CD4-positive, alpha-beta T cell (primary cell): ENCODE measurements around the gene DMAC2. TPM values are rescaled to one million over a fixed set of nuclear protein-coding genes. Genes with fewer than 3 reads are reported as not detected.
"Not testable (repeated sequence)": the region's sequence is repeated elsewhere in the genome, so short reads cannot be mapped to it uniquely, and the experiment has no call there.

Source experiments
- ATAC-seq: fragments of 200-7000 bp; cut with Tn5 transposase; one replicate; pipeline ENCODE4 v1.10.0; 2022; ENCODE audit warnings: mild to moderate bottlenecking; ENCODE audit not compliant: poor library complexity
- CTCF ChIA-PET: fragments of 350-600 bp; sonication (Branson Sonifier 250); formaldehyde crosslinking; loops from one replicate; lab custom pipeline; 2021; ENCODE audit warnings: antibody characterized with exemption, inconsistent platforms; lab: Charles Lee
- POLR2A ChIA-PET: fragments of 350-600 bp; sonication (Branson Sonifier 250); formaldehyde crosslinking; loops from one replicate; lab custom pipeline; 2021; ENCODE audit warnings: antibody characterized with exemption, inconsistent platforms; lab: Charles Lee
- DNase-seq, 14 experiments: peaks; one replicate each; pipeline ENCODE4 v3.0.0-alpha.2; 2013 to 2020; ENCODE audit warnings: mixed read lengths in 2 of 14
- H3K27ac ChIP-seq, 2 donors: one replicate each; pipeline versions ENCODE4 v1.5.1 to v1.7.0; 2013; ENCODE audit warnings: low read length in 2 of 2, low read depth in 1 of 2, mild to moderate bottlenecking in 1 of 2
- H3K27me3 ChIP-seq, 2 experiments: 1 replicate in 1 of 2; 2 replicates in 1 of 2; pipeline versions ENCODE4 v1.6.1 to v1.7.0; 2013; ENCODE audit warnings: low read length in 2 of 2, control low read depth in 1 of 2, mild to moderate bottlenecking in 1 of 2, moderate library complexity in 1 of 2; ENCODE audit not compliant: insufficient read depth in 2 of 2, control insufficient read depth in 1 of 2
- H3K36me3 ChIP-seq: one replicate; pipeline ENCODE4 v1.6.1; 2013; ENCODE audit warnings: low read length, control low read depth; ENCODE audit not compliant: insufficient read depth
- H3K4me1 ChIP-seq: one replicate; pipeline ENCODE4 v1.6.1; 2013; ENCODE audit warnings: low read length, control low read depth; ENCODE audit not compliant: insufficient read depth
- H3K4me3 ChIP-seq: one replicate; pipeline ENCODE4 v1.5.1; 2013; ENCODE audit warnings: mild to moderate bottlenecking, low read length, moderate library complexity
- H3K9me3 ChIP-seq, 2 experiments: 1 replicate in 1 of 2; 2 replicates in 1 of 2; pipeline versions ENCODE4 v1.6.1 to v1.7.0; 2013; ENCODE audit warnings: low read length in 2 of 2, mild to moderate bottlenecking in 2 of 2, control low read depth in 1 of 2, moderate library complexity in 1 of 2; ENCODE audit not compliant: control insufficient read depth in 1 of 2, insufficient read depth in 1 of 2
- H3K27ac Mint-ChIP-seq: one replicate; pipeline ENCODE4 v1.8.0; 2020; ENCODE audit warnings: mixed read lengths
- H3K27me3 Mint-ChIP-seq: one replicate; pipeline ENCODE4 v1.8.0; 2021; ENCODE audit warnings: mixed read lengths
- H3K36me3 Mint-ChIP-seq: one replicate; pipeline ENCODE4 v1.8.0; 2021; ENCODE audit warnings: low read depth, mixed read lengths
- H3K4me1 Mint-ChIP-seq: one replicate; pipeline ENCODE4 v1.8.0; 2021; ENCODE audit warnings: low read depth, mixed read lengths
- H3K4me3 Mint-ChIP-seq: one replicate; pipeline ENCODE4 v1.8.0; 2020; ENCODE audit warnings: mild to moderate bottlenecking, mixed read lengths
- H3K9me3 Mint-ChIP-seq: one replicate; pipeline ENCODE4 v1.8.0; 2020; ENCODE audit warnings: mixed read lengths
- CTCF ChIP-seq: fragments of 200-600 bp; IDR thresholded peaks from one replicate; pipeline ENCODE4 v1.8.0; 2022; ENCODE audit warnings: antibody characterized with exemption, mild to moderate bottlenecking
- intact Hi-C, 2 experiments: fragments of 100-400 bp; cut with DNase I in 1 of 2; cut with micrococcal nuclease in 1 of 2; formaldehyde crosslinking; loops; one replicate each; pipeline versions ENCODE4 v1.15.1 to v1.9.0; 2023 to 2025; cut with DNase I, micrococcal nuclease
- total RNA-seq, 174 experiments: library from RNA in 2 of 174; stranded (reverse) in 2 of 174; gene quantifications; one replicate each; pipeline ENCODE4 v1.2.3 and lab custom pipeline; 2021 to 2026

The DMAC2 gene
- total RNA-seq, 2 experiments from 2014 or later, result 21.6 to 25.7 TPM

GRCh38 chr19:41437944-41438574, 1.7 kb downstream of the DMAC2 start:
- intact Hi-C loops, result loop anchor here in 1 of 2 experiments (2.0 to 10.0 kb wide), 3 partner anchors 73 to 1093 kb away; partner anchors contain the start of genes B9D2, C19orf47, CCDC97 and PLD3
- Mint-ChIP-seq H3K27me3 (peaks cover under 1% of the 10 kb centered on the region), H3K9me3 (no peaks in the 10 kb centered on the region), H3K4me3 (peak overlapping the region; percentile 77), H3K27ac (no peak overlapping the region), H3K4me1 (no peaks in the 10 kb centered on the region), H3K36me3 (peaks cover 19% of the 10 kb centered on the region)
- ChIA-PET POLR2A (interaction anchor here (1.2 to 3.7 kb wide), 2 partner anchors 86 to 174 kb away, joined by 3 to 16 read pairs; partner anchors contain the start of gene HNRNPUL1), CTCF (no interaction called here)
- Histone ChIP-seq H3K27me3 (no peaks in the 10 kb centered on the region), H3K4me3 (no peak overlapping the region), H3K36me3 (peaks cover 17% of the 10 kb centered on the region), H3K4me1 (peaks cover 16% of the 10 kb centered on the region), H3K27ac (no peak overlapping the region), H3K9me3 (no peaks in the 10 kb centered on the region)
- ATAC-seq, result no peak
- no peak for DNase-seq
- no peak for TF ChIP-seq CTCF

GRCh38 chr19:41436674-41436951, 3.1 kb downstream of the DMAC2 start:
- peak overlapping the region; percentile 46 for H3K4me3 Mint-ChIP-seq
- no peaks in the 10 kb centered on the region for H3K4me1 Mint-ChIP-seq
- peaks cover 34% of the 10 kb centered on the region for H3K36me3 Mint-ChIP-seq
- Histone ChIP-seq H3K27me3 (no peaks in the 10 kb centered on the region), H3K9me3 (no peaks in the 10 kb centered on the region), H3K36me3 (peaks cover 31% of the 10 kb centered on the region), H3K27ac (no peak overlapping the region), H3K4me3 (no peak overlapping the region), H3K4me1 (peaks cover 17% of the 10 kb centered on the region)
- no peaks in the 10 kb centered on the region for H3K27me3 Mint-ChIP-seq
- ChIA-PET CTCF (no interaction called here), POLR2A (no interaction called here)
- no peak for TF ChIP-seq CTCF
- H3K9me3 Mint-ChIP-seq, result no peaks in the 10 kb centered on the region
- ATAC-seq (no peak), DNase-seq (no peak)
- intact Hi-C loops, result loop anchor here in 1 of 2 experiments (5.0 to 10.0 kb wide), 2 partner anchors 124 to 1092 kb away; partner anchors contain the start of genes C19orf47, CCDC97 and PLD3
- no peak overlapping the region for H3K27ac Mint-ChIP-seq

GRCh38 chr19:41435936-41436673, 3.6 kb downstream of the DMAC2 start:
- no peak for ATAC-seq

GRCh38 chr19:41435376-41435775, 4.3 kb downstream of the DMAC2 start:
- DNase-seq, H3K4me3 Mint-ChIP-seq, H3K27me3 Mint-ChIP-seq, H3K27ac Mint-ChIP-seq, H3K9me3 ChIP-seq, H3K27ac ChIP-seq, H3K9me3 Mint-ChIP-seq, H3K27me3 ChIP-seq, H3K4me3 ChIP-seq, CTCF ChIA-PET, ATAC-seq, H3K4me1 Mint-ChIP-seq: not testable (repeated sequence)
- peaks cover 39% of the 10 kb centered on the region for H3K36me3 ChIP-seq
- peaks cover 25% of the 10 kb centered on the region for H3K4me1 ChIP-seq
- intact Hi-C loops, result loop anchor here in 1 of 2 experiments (5.0 to 10.0 kb wide), 2 partner anchors 123 to 1091 kb away; partner anchors contain the start of genes C19orf47, CCDC97 and PLD3
- POLR2A ChIA-PET, result interaction anchor here (1.2 kb wide), 1 partner anchor 141 kb away, joined by 4 read pairs; the partner anchor contains the start of gene CEACAM21
- peaks cover 42% of the 10 kb centered on the region for H3K36me3 Mint-ChIP-seq

More at GRCh38 chr19:41435936-41436673, 3.6 kb downstream of the DMAC2 start:
- Mint-ChIP-seq H3K36me3 (peaks cover 39% of the 10 kb centered on the region), H3K9me3 (no peaks in the 10 kb centered on the region), H3K4me1 (peaks cover 4% of the 10 kb centered on the region), H3K27me3 (no peaks in the 10 kb centered on the region), H3K27ac (no peak overlapping the region), H3K4me3 (peak overlapping the region; percentile 46)
- H3K9me3 ChIP-seq, result no peaks in the 10 kb centered on the region
- CTCF ChIA-PET, result no interaction called here
- H3K27ac ChIP-seq, result no peak overlapping the region
- H3K4me1 ChIP-seq, result peaks cover 22% of the 10 kb centered on the region
- POLR2A ChIA-PET, result interaction anchor here (1.2 kb wide), 1 partner anchor 140 kb away, joined by 4 read pairs; the partner anchor contains the start of gene CEACAM21
- intact Hi-C loops, result loop anchor here in 1 of 2 experiments (5.0 to 10.0 kb wide), 2 partner anchors 124 to 1091 kb away; partner anchors contain the start of genes C19orf47, CCDC97 and PLD3
- DNase-seq, result no peak
- no peaks in the 10 kb centered on the region for H3K27me3 ChIP-seq
- peaks cover 35% of the 10 kb centered on the region for H3K36me3 ChIP-seq
- no peak for TF ChIP-seq CTCF
- no peak overlapping the region for H3K4me3 ChIP-seq
